Stomach (tissue), 4 donors: ENCODE results near the gene PRDX3.

Experiments
- EP300 ChIP-seq: sonication (generic); formaldehyde crosslinking; IDR thresholded peaks from one replicate; pipeline ENCODE4 v1.6.1; 2017; ENCODE audit warnings: antibody characterized with exemption
- POLR2A ChIP-seq, 4 donors: fragments of 450-650 bp; IDR thresholded peaks; one replicate each; pipeline ENCODE4 v1.6.1; 2016; ENCODE audit warnings: antibody characterized with exemption in 4 of 4, control low read depth in 2 of 4, mild to moderate bottlenecking in 1 of 4, moderate library complexity in 1 of 4
- POLR2AphosphoS5 ChIP-seq, 3 donors: sonication (generic); formaldehyde crosslinking; IDR thresholded peaks; one replicate each; pipeline ENCODE4 v1.6.1; 2016; ENCODE audit warnings: antibody characterized with exemption in 3 of 3
- TF ChIP-seq, protein P1 (sequence below), 7 experiments: fragments of 450-650 bp in 4 of 7; fragments of 200-600 bp in 3 of 7; sonication (generic) in 3 of 7; IDR thresholded peaks; one replicate each; pipeline ENCODE4 v1.5.1; 2016 to 2019; ENCODE audit warnings: antibody characterized with exemption in 7 of 7, control low read depth in 2 of 7, mild to moderate bottlenecking in 1 of 7

DNA sequence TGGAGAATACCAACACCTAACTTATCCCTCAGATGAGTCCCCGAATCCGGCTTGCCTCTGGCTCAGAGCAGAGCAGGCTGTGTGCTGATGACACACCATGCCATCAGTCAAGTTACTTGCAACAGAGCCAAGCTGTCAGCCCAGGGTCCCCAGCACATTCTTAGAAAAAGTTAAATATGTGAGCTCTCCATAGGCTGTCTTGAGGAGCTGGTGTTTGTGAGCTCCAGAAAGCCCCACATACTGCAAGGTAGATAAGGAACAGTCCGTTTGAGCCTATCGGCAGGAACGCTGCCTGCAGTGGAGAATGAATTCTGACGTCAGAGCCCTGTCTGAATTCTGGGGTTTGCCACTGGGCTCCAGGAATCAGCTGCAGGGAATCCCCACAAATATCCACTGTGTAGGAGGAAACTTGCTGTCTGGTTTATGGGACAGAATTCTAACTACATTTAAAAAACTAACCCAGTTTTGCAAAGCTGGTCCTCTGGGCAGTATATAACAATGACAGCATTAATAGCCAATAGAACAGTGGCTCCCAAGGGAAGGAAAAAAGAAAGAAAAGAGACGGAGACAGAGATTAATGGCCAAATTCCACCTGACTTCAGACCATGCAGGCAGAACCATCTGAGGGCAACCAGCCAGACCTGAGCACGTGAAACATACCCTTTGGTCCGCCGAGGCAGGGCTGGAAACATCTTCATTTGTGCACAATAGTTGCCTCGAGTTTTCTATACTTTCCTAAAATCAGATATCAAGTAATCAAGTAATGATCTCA, 16.7 kb downstream of the PRDX3 start:
- TF ChIP-seq, protein P1, sequence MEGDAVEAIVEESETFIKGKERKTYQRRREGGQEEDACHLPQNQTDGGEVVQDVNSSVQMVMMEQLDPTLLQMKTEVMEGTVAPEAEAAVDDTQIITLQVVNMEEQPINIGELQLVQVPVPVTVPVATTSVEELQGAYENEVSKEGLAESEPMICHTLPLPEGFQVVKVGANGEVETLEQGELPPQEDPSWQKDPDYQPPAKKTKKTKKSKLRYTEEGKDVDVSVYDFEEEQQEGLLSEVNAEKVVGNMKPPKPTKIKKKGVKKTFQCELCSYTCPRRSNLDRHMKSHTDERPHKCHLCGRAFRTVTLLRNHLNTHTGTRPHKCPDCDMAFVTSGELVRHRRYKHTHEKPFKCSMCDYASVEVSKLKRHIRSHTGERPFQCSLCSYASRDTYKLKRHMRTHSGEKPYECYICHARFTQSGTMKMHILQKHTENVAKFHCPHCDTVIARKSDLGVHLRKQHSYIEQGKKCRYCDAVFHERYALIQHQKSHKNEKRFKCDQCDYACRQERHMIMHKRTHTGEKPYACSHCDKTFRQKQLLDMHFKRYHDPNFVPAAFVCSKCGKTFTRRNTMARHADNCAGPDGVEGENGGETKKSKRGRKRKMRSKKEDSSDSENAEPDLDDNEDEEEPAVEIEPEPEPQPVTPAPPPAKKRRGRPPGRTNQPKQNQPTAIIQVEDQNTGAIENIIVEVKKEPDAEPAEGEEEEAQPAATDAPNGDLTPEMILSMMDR (IDR thresholded peaks at IDR 0.05): no peak
- TF ChIP-seq EP300: no peak
- TF ChIP-seq POLR2A (IDR thresholded peaks at IDR 0.05): no peak
- no peak for TF ChIP-seq POLR2AphosphoS5 (IDR thresholded peaks at IDR 0.05)
